Endothelial cell of umbilical vein (primary cell): ENCODE results near the gene KRT78.

ENCODE experiments used
- CTCF ChIP-seq, 2 donors: IDR thresholded peaks; 1 replicate in 1 of 2; 2 replicates in 1 of 2; pipeline ENCODE4 v1.5.1; 2011; ENCODE audit warnings: low read length in 2 of 2, mild to moderate bottlenecking in 2 of 2, moderate library complexity in 2 of 2, control low read depth in 1 of 2, inconsistent platforms in 1 of 2, low read depth in 1 of 2; ENCODE audit not compliant: insufficient read depth in 1 of 2; ENCODE audit errors: extremely low read depth in 1 of 2
- MAX ChIP-seq: IDR thresholded peaks from 2 replicates; pipeline ENCODE4 v1.6.1; 2011; ENCODE audit not compliant: insufficient read depth, insufficient read length
- MYC ChIP-seq: IDR thresholded peaks from one replicate; pipeline ENCODE4 v1.6.1; 2011; ENCODE audit warnings: mild to moderate bottlenecking, low read depth, low read length
- POLR2A ChIP-seq: IDR thresholded peaks from 2 replicates; pipeline ENCODE4 v1.6.1; 2012; ENCODE audit warnings: low read depth, mild to moderate bottlenecking, control low read depth, low read length

GRCh38 chr12:52874573-52875435 is 26.0 kb upstream of the KRT78 start:
- TF ChIP-seq POLR2A (no peak), CTCF (IDR thresholded peaks at IDR 0.05; ENCODE audit: extremely low read depth in 1 of 2, insufficient read depth in 1 of 2, low read depth in 1 of 2, low read length in 2 of 2) (no peak), MYC (no peak), MAX (no peak)
